H1 (cell line): Measurements from ENCODE around the gene ANKRD13C. TPM values are rescaled to one million over a fixed set of nuclear protein-coding genes. Genes with fewer than 3 reads are reported as not detected.

ENCODE experiments used
- BCL11A ChIP-seq, 2 experiments: IDR thresholded peaks; one replicate each; pipeline ENCODE4 v1.6.1; 2011; ENCODE audit warnings: low read depth in 2 of 2, low read length in 2 of 2, mild to moderate bottlenecking in 2 of 2
- BRCA1 ChIP-seq: IDR thresholded peaks from 2 replicates; pipeline ENCODE4 v1.6.1; 2012; ENCODE audit warnings: low read depth, low read length, improper control_type of control experiment
- NANOG ChIP-seq: IDR thresholded peaks from 2 replicates; pipeline ENCODE4 v1.6.1; 2011; ENCODE audit warnings: low read length, low read depth, mild to moderate bottlenecking, inconsistent platforms; ENCODE audit not compliant: insufficient read depth, poor library complexity, severe bottlenecking
- ZNF274 ChIP-seq: IDR thresholded peaks from 2 replicates; pipeline ENCODE4 v1.7.0; 2012; ENCODE audit warnings: low read length, borderline replicate concordance; ENCODE audit errors: extremely low read depth
- polyA plus RNA-seq, 7 experiments: library from polyadenylated mRNA; depleted of rRNA in 3 of 7; stranded (reverse) in 5 of 7; unstranded in 2 of 7; fragments of >200 nt in 5 of 7; fragments of 200-250 nt in 2 of 7; gene quantifications; 1 replicate in 5 of 7; 2 replicates in 1 of 7; 4 replicates in 1 of 7; pipeline versions ENCODE4 v1.2.1 to v1.2.3, GENCODE V29; 2011 to 2013; ENCODE audit warnings: missing spikeins in 2 of 7, mixed read lengths in 2 of 7
- total RNA-seq: library from RNA; stranded (reverse); fragmentation: NEBNext Ultra II Directional; extraction: Animal tissue kit (Norgen Biotek cat#: 25700); gene quantifications from 2 replicates; pipeline ENCODE4 v1.2.1, GENCODE V29; 2021

The ANKRD13C gene
- total and polyA plus RNA-seq, 2 of the 8 experiments (the other 6 are each of a cell fraction or from before 2014, with no cell fraction given): 4.8 to 21.7 TPM

- TF ChIP-seq BCL11A (IDR thresholded peaks at IDR 0.05; ENCODE audit: low read depth in 2 of 2, low read length in 2 of 2): no peak
- TF ChIP-seq ZNF274: no peak
- no peak for TF ChIP-seq BRCA1
- no peak for TF ChIP-seq NANOG
Measured at GRCh38 chr1:70401974-70402373, 47.5 kb upstream of the ANKRD13C start (continued).
